UCSD-AML1 (cell line): ENCODE measurements around the gene ZFHX3.
A peak's percentile ranks its signal among the peaks of the same experiment; 100 is the strongest.

ENCODE experiments used
- DNase-seq: peaks from one replicate; lab custom pipeline; 2025; ENCODE audit not compliant: unreplicated experiment; lab: John Stamatoyannopoulos, UW

Gene ZFHX3

DNA sequence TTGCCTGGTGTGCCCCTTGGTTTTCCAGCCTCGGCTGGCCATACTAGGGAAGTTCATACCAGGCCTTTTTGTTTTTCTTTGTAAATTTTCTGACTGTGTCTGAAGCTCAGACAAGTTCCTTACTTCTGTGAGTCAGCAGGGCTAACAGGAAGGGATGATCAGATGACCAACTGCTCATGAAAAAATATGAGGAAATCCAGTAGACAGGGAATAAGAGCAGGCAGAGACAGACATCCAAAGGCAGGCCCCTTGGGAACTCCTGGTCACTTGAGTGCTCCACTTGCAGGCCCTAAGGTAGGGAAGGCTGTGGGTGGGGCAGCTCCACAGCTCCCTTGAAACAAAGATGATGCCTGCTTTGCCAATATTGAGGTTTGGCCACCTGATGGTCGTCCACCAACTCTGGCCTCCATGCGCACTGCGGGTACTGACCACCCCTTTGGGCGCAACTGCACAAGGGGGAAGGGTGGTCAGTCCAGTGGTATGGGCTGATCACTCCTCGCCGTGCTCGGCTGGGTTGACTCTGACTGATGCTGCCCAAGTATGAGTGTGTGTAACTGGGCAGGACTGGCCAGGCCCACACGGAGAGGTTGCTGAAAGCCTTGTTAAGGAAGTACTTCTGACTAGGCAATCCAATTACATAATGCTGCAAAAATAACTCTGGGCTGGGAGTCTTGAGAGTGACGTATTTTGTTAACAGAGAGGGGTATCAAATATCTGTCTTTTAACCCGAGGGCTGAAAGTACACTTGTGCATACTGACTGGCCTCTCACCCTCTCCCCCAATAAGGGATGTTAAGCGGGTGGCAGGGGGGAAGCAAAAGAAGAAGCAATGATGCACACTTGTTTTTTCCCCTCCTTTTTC lies 20.8 kb upstream of the ZFHX3 start:
- peak; percentile 51 for DNase-seq

GRCh38 chr16:73067671-73068540 lies 20.0 kb upstream of the ZFHX3 start:
- DNase-seq, result no peak

GRCh38 chr16:73066927-73067670 lies 19.2 kb upstream of the ZFHX3 start:
- no peak for DNase-seq

- DNase-seq, result no peak
Observed at GRCh38 chr16:73066331-73066926, 18.5 kb upstream of the ZFHX3 start.

DNA sequence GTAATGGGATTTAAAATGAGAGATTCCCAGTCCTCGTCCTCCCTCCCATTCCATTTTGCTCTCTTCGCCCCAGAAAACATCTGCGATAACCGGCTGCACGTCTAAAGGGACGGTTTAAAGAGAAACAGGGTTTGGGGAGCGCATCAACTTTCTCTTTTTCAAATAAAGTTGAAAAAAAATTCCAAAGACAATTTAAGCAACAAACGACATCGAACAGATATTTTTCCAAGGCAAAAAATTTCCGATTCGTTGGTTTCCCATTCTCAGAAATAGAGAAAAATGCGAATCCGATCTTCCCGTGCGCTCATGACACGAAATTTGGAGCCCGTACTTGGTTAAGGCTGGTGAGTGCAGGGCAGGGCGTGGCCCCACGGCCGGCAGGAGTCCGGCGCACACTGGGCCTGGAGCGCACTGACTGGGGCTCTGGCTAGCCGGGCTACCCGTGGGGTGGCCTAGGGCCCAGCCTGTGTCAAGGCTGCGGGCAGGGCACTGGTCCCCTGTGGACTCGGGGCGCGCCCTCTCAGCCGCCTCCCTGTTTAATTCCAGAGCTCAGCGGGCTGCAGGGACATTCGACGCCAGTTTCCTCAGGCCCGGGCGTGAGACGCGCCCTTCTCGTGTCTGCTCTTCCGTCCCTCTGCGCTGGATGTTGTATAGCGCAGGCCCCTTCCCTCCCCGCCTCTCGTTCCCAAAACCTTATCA lies 17.9 kb upstream of the ZFHX3 start:
- DNase-seq, result no peak

DNA sequence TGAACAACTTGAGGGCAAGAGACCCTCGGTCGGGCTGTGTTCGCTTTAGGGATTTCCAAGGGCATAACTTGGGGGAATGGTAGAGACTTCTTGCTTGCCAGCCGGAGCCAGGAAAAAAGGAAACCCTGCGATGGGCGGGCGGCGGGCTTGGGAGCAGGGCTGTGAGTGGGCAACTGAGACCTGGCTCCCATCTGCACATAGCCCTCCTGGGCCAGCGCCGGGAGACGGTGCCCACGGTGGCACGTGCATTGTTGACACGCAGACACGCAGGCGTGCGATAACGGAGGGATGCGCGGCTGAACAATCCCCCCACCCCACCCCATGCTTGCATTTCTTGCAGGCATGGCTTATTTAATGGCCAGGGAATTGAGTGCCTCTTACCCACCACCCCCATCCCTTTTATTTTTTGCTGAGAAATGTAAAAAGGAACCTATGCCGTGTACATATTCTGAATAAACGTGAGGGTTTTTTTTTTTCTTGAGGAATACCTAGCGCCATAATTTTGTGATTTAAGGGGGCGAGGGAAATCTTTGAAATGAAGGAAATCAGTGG lies 17.1 kb upstream of the ZFHX3 start:
- DNase-seq, result no peak

DNA sequence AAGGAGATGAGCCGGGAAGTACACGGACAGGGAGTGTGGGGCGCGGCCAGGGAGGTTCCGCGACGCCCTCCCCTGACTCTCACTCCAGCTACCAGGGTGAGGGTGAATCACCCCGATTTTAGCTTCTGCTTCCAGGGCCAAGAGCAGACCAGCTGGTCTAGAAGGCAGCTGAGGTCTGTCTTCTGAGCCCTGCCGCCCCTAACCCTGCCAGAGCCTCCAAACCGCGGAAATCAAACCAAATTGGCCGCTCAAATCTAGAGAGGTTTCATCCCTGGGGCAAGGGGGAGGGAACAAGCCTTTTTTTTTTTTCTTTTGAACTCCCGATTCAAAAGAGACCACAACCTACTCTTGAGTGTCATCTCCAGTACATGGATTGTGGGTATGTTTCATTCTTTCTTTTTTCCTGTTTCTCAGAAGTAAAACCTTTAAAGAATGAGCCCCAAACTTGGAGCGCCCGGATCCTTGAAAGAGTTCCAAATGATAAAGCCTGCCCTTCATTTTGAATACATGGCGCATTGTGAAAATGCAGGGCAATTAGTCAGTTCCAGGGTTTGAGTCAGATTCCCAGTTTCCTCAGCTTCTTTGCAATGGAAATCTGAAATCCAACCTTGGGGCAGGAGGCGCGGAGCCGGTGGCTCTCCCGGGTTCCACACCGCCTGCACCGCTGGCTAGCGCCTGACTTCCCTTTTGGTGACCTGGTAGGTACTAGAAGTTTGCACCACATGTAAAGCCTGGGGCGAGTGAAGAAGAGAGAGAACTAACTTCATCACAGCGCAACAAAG lies 16.5 kb upstream of the ZFHX3 start:
- DNase-seq, result no peak

DNA sequence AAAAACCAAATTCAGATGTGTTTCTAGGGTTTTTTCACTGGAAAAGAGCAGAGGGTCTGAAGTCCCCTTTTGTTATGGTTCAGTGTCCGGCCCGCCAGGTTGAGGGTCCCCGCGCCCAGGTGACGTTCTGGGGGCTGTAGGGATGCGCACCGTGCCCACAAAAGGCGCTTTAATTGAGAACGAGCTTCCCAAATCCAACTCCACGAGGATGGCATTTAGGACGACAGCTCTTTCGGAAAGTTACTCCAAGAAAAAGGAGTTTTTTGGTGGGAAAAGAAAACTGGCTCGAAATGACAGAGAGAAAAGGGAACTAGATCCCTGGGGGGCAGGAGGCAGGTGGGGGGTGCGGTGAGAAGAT lies 15.9 kb upstream of the ZFHX3 start:
- DNase-seq, result no peak

- DNase-seq, result no peak
Observed at GRCh38 chr16:73062743-73063733, 15.1 kb upstream of the ZFHX3 start.

GRCh38 chr16:73062001-73062616 lies 14.2 kb upstream of the ZFHX3 start:
- no peak for DNase-seq

DNA sequence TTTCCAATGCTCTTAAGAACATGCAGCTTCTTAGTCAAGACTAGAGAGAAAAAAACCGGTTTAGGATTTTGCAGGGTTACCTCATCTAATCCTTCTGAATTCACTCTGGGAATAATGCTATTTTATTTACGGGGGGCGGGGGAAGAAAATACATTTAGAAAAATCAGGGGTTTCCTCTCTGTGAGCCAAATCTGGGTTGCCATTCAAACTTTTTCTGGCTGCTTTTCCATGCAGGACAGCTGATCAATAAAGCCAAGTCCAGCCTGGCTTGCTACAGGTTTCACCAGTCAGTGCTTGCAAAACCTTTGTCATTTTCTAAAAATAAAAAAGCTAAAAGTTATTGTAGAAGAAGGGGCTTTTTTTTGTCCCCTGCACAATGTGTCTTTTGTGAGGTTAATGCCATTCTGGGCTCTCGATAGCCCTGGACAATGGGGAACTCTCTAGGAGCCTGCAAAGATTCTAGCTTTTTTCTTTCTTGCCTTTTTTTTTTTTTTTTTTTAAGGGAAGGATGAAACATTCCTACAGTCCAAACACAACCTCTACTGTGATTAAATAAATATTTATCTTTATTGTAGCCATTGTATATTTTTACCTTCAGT lies 13.1 kb upstream of the ZFHX3 start:
- DNase-seq, result no peak

GRCh38 chr16:73059779-73060615 lies 12.1 kb upstream of the ZFHX3 start:
- DNase-seq, result no peak

GRCh38 chr16:73058616-73059409 lies 10.9 kb upstream of the ZFHX3 start:
- peak; percentile 51 for DNase-seq

DNA sequence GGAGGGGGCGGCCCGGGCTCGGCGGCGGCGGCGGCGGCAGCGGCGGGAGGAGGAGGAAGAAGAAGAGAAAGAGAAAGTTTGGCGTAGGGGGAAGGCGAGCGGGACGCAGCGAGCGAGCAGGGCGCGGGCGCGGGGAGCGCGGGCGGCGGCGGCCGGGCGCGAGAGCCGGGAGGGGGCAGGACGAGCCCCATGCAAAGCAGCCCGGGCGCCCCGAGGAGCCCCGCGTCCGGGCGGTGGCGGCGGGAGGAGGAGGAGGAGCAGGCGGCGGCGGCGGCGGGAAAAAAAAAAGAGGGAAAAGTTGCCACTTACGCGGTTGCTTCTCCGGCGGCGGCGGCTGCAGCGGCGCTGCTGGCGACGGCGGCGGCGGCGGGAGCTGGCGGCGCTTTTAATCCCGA lies 10.3 kb upstream of the ZFHX3 start:
- DNase-seq, result peak; percentile 44

DNA sequence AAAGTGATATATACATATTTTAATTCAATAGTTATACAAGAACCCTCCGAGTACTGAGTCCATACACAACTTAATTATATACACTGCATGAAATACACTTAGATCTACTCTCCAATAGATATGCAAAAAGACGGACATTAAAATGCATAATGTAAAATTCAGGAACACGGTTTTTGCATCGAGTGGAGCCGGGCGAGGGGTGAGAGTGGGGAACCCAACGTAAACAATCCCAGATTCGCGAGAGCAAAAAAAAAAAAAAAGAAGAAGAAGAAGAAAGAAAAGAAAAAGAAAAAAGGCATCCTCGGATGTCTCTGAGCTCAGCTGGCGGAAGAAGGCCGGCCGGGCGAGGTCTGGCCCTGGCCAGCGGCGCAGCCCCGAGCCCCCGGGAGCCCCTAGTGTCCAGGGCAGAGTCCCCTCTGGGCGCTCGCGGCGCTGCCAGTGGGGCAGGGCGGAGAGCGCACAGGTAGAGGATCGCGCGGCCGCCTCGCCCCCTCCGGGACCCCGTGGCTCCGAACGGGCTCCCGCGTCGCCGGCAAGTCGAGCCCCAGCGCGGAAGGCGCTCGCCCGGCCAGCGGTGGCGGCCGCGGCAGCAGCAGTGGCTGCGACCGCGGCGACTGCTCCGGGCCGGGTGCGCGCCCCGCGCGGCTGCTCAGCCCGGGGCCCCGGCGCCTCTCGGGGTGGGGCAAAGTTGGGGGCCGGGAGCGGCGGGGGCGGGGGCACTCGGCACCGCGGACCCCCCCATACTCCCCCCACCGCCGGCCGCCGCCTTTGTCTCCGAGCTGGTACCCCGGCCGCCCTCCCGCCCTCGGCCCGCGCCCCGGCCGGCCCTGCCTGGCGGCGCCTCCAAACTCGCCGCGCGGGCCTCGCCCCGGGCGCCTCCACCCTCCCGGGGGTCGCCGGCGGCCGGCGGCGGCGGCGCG lies 9.6 kb upstream of the ZFHX3 start:
- peak; percentile 43 for DNase-seq
